ENCODE results near the gene CATSPER3.

CATSPER3 gene

DNA sequence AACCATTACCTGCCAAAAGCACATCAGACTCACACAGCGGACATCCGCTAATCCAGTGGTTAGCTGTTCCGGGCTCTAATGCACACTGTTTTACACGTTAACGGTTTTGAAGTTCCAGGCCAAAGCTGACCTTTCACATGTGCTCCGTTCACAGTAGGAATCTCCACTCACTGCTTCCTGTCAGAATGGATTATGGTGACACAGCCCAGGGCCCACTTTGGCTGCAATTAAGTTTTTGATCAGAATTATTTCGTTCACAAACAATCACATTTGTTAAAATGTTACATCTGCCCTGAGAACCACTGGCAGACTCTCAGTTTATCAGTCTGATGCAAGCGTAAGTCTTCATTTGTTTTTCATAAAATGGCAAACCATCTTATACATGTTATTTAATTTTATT, 30.2 kb upstream of the CATSPER3 start:
- POLR2A ChIA-PET: no interaction called here
- no peak for DNase-seq (ENCODE audit: extremely low spot score)
- TF ChIP-seq, protein P1, sequence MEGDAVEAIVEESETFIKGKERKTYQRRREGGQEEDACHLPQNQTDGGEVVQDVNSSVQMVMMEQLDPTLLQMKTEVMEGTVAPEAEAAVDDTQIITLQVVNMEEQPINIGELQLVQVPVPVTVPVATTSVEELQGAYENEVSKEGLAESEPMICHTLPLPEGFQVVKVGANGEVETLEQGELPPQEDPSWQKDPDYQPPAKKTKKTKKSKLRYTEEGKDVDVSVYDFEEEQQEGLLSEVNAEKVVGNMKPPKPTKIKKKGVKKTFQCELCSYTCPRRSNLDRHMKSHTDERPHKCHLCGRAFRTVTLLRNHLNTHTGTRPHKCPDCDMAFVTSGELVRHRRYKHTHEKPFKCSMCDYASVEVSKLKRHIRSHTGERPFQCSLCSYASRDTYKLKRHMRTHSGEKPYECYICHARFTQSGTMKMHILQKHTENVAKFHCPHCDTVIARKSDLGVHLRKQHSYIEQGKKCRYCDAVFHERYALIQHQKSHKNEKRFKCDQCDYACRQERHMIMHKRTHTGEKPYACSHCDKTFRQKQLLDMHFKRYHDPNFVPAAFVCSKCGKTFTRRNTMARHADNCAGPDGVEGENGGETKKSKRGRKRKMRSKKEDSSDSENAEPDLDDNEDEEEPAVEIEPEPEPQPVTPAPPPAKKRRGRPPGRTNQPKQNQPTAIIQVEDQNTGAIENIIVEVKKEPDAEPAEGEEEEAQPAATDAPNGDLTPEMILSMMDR (IDR thresholded peaks at IDR 0.05; ENCODE audit: control extremely low read depth, extremely low read depth, low read depth, missing control alignments): no peak
- CTCF ChIA-PET: interaction anchor here (2.2 kb wide), 1 partner anchor 11 kb away, joined by 5 read pairs; no protein-coding TSS in a partner anchor

- no peak for DNase-seq (ENCODE audit: extremely low spot score)
- TF ChIP-seq, protein P1 (IDR thresholded peaks at IDR 0.05; ENCODE audit: control extremely low read depth, extremely low read depth, low read depth, missing control alignments): no peak
- ChIA-PET CTCF (interaction anchor here (2.2 kb wide), 1 partner anchor 11 kb away, joined by 5 read pairs; no protein-coding TSS in a partner anchor), POLR2A (no interaction called here)
These were observed 29.7 kb upstream of the CATSPER3 start for GRCh38 chr5:134938030-134938429.

GRCh38 chr5:134939500-134939899, 28.2 kb upstream of the CATSPER3 start:
- ChIA-PET CTCF (interaction anchor here (1.0 to 1.5 kb wide), 2 partner anchors 8 to 10 kb away, joined by 3 read pairs; no protein-coding TSS in a partner anchor), POLR2A (no interaction called here)
- TF ChIP-seq, protein P1 (IDR thresholded peaks at IDR 0.05; ENCODE audit: control extremely low read depth, extremely low read depth, low read depth, missing control alignments): no peak
- DNase-seq (ENCODE audit: extremely low spot score): no peak

DNA sequence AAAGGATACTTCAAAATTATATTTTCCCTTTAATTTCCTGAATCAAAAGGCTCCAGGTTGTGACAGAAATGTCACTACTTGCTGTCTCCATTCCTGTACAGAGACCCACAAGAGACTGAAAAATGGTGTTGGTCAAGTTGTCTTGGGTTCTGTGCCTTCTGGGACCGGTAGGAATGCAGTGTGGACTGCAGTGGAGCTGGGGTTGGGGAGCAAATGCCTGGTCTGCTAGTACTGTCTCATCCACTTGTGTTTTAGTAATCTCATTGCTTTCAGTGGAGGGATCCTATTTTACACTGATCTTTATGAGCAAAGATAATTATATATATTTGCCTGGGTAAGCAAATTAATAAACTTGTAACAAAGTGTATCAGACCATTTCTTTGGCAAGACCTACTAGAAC, 24.2 kb upstream of the CATSPER3 start:
- TF ChIP-seq, protein P1 (IDR thresholded peaks at IDR 0.05; ENCODE audit: control extremely low read depth, extremely low read depth, low read depth, missing control alignments): no peak
- ChIA-PET CTCF (no interaction called here), POLR2A (no interaction called here)
- DNase-seq (ENCODE audit: extremely low spot score): no peak

- ChIA-PET CTCF (no interaction called here), POLR2A (no interaction called here)
- no peak for DNase-seq (ENCODE audit: extremely low spot score)
- TF ChIP-seq, protein P1 (IDR thresholded peaks at IDR 0.05; ENCODE audit: control extremely low read depth, extremely low read depth, low read depth, missing control alignments): no peak
These were observed 23.1 kb upstream of the CATSPER3 start for GRCh38 chr5:134944630-134945029.

GRCh38 chr5:134945041-134945440, 22.7 kb upstream of the CATSPER3 start:
- DNase-seq (ENCODE audit: extremely low spot score): no peak
- POLR2A ChIA-PET: no interaction called here
- CTCF ChIA-PET: no interaction called here
- TF ChIP-seq, protein P1 (IDR thresholded peaks at IDR 0.05; ENCODE audit: control extremely low read depth, extremely low read depth, low read depth, missing control alignments): no peak

DNA sequence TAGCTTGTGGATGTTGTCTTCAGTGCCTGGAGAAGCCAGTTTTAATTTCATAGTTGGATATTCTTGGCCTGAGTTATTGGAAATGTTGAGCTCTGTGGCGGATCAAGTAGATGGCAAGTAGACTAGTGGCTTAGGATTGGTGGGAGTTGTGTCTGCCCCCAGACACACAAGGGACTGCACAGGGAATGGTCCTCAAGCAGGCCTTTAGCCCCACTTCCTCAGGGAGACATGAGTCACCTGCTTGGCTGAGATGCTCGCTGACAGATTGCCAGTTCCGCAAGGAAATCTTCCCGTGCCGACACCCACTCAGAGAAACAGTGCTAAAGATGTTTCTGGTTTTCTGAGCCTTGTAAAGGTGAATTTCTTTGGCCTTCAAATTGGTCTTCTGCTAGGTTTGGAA, 18.8 kb upstream of the CATSPER3 start:
- POLR2A ChIA-PET: no interaction called here
- DNase-seq (ENCODE audit: extremely low spot score): no peak
- CTCF ChIA-PET: interaction anchor here (0.8 to 1.9 kb wide), 4 partner anchors 12 to 23 kb away, joined by 4 to 6 read pairs (median 4); no protein-coding TSS in a partner anchor
- TF ChIP-seq, protein P1 (IDR thresholded peaks at IDR 0.05; ENCODE audit: control extremely low read depth, extremely low read depth, low read depth, missing control alignments): no peak
